Esophagus muscularis mucosa (tissue), 4 donors: ENCODE measurements around the gene GIPC3. TPM values are rescaled to one million over a fixed set of nuclear protein-coding genes. Genes with fewer than 3 reads are reported as not detected.

Source experiments
- DNase-seq: peaks from one replicate; pipeline ENCODE4 v3.0.0-alpha.2; 2017; ENCODE audit errors: extremely low spot score
- H3K27ac ChIP-seq, 4 donors: fragments of 200-600 bp; sonication (generic); replicated peaks in 1 of 4; 1 replicate in 3 of 4; 2 replicates in 1 of 4; pipeline ENCODE4 v1.5.1; 2016 to 2019; ENCODE audit warnings: mild to moderate bottlenecking in 1 of 4
- H3K27me3 ChIP-seq, 4 donors: fragments of 200-600 bp; sonication (generic); one replicate each; pipeline versions ENCODE4 v1.5.1 to v1.6.0; 2016 to 2019
- H3K36me3 ChIP-seq, 4 donors: fragments of 200-600 bp; sonication (generic); one replicate each; pipeline ENCODE4 v1.5.1; 2016 to 2019
- H3K4me1 ChIP-seq, 4 donors: fragments of 200-600 bp; sonication (generic); one replicate each; pipeline ENCODE4 v1.5.1; 2016 to 2019
- H3K4me3 ChIP-seq, 4 donors: fragments of 200-600 bp; sonication (generic); 1 replicate in 2 of 4; 2 replicates in 2 of 4; pipeline ENCODE4 v1.5.1; 2016 to 2019; ENCODE audit warnings: mild to moderate bottlenecking in 4 of 4, moderate library complexity in 1 of 4
- H3K9me3 ChIP-seq, 4 donors: fragments of 200-600 bp; sonication (generic); 1 replicate in 3 of 4; 2 replicates in 1 of 4; pipeline ENCODE4 v1.5.1; 2016 to 2019
- EP300 ChIP-seq: sonication (generic); formaldehyde crosslinking; IDR thresholded peaks from one replicate; pipeline ENCODE4 v1.6.1; 2017; ENCODE audit warnings: antibody characterized with exemption
- POLR2A ChIP-seq: fragments of 450-650 bp; IDR thresholded peaks from one replicate; pipeline ENCODE4 v1.6.1; 2017; ENCODE audit warnings: antibody characterized with exemption, moderate library complexity, mild to moderate bottlenecking, low read depth
- POLR2AphosphoS5 ChIP-seq, 2 donors: sonication (generic); formaldehyde crosslinking; IDR thresholded peaks; one replicate each; pipeline ENCODE4 v1.6.1; 2017; ENCODE audit warnings: antibody characterized with exemption in 2 of 2
- WGBS: methylation state at CpG from one replicate; pipeline ENCODE4 v1.1.5; 2018; 5-methylcytosine and 5-hydroxymethylcytosine counted together
- intact Hi-C: fragments of 100-400 bp; cut with DNase I; formaldehyde crosslinking; loops from one replicate; pipeline ENCODE4 v1.15.1; 2023
- total RNA-seq, 4 donors: library from RNA; depleted of rRNA; stranded (reverse); fragments of >200 nt; gene quantifications; one replicate each; pipeline versions ENCODE4 v1.1.0 to v1.2.1, GENCODE V29; 2016
- TF ChIP-seq, protein P1 (sequence below), 3 experiments: fragments of 200-600 bp in 2 of 3; fragments of 450-650 bp in 1 of 3; sonication (generic) in 2 of 3; IDR thresholded peaks; one replicate each; pipeline ENCODE4 v1.5.1; 2017 to 2019; ENCODE audit warnings: antibody characterized with exemption in 3 of 3, mild to moderate bottlenecking in 2 of 3, moderate library complexity in 1 of 3

The GIPC3 gene
- total RNA-seq, 4 donors from 2014 or later: 4.1 to 17.5 (median 4.9) TPM

DNA sequence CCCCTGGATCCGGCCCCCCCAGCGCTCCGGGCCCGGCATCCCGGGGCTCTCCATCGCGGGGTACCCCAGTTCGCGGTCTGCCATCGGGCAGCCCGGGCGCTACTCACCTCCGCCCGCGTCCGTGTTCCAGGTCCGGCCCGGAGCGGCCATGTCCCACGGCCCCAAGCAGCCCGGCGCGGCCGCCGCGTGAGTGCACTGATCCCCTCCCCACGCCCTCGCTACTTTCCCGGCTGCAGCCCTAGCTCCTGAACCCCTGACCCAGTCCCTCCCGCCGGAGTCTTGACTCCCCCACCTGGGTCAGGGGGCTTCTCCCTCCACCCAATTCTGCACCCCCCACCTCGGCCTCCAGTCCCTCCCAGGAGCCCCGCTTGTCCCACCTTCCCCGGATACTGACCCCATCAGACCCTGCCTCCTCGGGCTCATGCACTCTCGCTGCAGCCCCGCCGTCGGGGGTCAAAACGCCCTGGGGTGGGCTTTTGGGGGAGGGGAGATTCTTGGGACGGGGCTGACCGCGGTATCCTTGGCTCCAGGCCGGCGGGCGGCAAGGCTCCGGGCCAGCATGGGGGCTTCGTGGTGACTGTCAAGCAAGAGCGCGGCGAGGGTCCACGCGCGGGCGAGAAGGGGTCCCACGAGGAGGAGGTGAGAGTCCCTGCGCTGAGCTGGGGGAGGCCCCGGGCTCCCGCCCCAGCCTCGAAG, 12.0 kb upstream of the GIPC3 start:
- H3K9me3 ChIP-seq: no peaks in the 10 kb centered on the region
- peak overlapping the region; percentile 82 to 98 (median 94) for H3K4me3 ChIP-seq
- TF ChIP-seq POLR2A: no peak
- TF ChIP-seq, protein P1, sequence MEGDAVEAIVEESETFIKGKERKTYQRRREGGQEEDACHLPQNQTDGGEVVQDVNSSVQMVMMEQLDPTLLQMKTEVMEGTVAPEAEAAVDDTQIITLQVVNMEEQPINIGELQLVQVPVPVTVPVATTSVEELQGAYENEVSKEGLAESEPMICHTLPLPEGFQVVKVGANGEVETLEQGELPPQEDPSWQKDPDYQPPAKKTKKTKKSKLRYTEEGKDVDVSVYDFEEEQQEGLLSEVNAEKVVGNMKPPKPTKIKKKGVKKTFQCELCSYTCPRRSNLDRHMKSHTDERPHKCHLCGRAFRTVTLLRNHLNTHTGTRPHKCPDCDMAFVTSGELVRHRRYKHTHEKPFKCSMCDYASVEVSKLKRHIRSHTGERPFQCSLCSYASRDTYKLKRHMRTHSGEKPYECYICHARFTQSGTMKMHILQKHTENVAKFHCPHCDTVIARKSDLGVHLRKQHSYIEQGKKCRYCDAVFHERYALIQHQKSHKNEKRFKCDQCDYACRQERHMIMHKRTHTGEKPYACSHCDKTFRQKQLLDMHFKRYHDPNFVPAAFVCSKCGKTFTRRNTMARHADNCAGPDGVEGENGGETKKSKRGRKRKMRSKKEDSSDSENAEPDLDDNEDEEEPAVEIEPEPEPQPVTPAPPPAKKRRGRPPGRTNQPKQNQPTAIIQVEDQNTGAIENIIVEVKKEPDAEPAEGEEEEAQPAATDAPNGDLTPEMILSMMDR (IDR thresholded peaks at IDR 0.05): no peak
- no peak for TF ChIP-seq POLR2AphosphoS5 (IDR thresholded peaks at IDR 0.05)
- no peak for TF ChIP-seq EP300
- 2% methylated on average over 19 of the region's 60 CpGs for WGBS
- H3K36me3 ChIP-seq: peaks cover 5 to 14% (median 12%) of the 10 kb centered on the region in 4 donors
- H3K27ac ChIP-seq: peak overlapping the region; percentile 87 to 96 (median 88)
- no peaks in the 10 kb centered on the region for H3K27me3 ChIP-seq
- intact Hi-C loops: no loop called here
- peaks cover 21 to 60% (median 50%) of the 10 kb centered on the region in 4 donors for H3K4me1 ChIP-seq
- DNase-seq: no peak

DNA sequence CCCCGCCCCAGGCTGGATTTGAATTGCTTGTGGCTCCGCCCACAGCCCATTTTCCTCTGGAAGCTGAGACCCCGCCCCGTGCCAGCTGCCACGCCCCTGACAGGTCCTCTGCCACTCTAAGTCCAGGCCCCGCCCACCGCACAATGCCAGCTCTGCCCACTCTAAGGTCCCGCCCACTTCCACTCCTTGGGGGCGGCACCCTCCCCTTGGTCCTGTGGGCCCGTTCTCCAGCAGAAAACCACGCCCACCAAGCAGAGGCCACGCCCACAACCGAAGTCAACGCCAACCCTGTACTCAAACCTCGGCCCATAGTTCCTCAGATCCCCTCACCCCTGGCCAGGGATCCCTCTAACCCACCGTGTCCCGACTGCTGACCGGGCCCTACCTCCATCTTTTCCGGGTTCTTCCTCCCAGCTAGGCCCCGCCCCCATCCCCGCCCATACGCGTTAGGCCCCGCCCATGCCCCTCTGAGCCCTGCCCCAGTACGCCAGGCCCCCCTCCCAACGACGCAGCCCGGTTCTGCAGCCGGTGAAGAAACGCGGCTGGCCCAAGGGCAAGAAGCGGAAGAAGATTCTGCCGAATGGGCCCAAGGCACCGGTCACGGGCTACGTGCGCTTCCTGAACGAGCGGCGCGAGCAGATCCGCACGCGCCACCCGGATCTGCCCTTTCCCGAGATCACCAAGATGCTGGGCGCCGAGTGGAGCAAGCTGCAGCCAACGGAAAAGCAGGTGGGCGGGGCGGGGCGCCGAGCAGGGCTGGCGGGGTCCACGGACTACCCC, 11.2 kb upstream of the GIPC3 start:
- Histone ChIP-seq H3K4me3 (peak overlapping the region; percentile 82 to 98 (median 94)), H3K36me3 (peaks cover 5 to 14% (median 12%) of the 10 kb centered on the region in 4 donors), H3K27me3 (no peaks in the 10 kb centered on the region), H3K4me1 (peaks cover 21 to 62% (median 50%) of the 10 kb centered on the region in 4 donors), H3K27ac (peak overlapping the region; percentile 87 to 96 (median 88)), H3K9me3 (no peaks in the 10 kb centered on the region)
- intact Hi-C loops: no loop called here
- WGBS: 57% methylated on average over 46 of the region's 55 CpGs
- TF ChIP-seq POLR2AphosphoS5 (IDR thresholded peaks at IDR 0.05) (peak in 1 of 2 donors; percentile 12), POLR2A (no peak), EP300 (no peak)
- TF ChIP-seq, protein P1 (IDR thresholded peaks at IDR 0.05): no peak
- peak; percentile 96 for DNase-seq

DNA sequence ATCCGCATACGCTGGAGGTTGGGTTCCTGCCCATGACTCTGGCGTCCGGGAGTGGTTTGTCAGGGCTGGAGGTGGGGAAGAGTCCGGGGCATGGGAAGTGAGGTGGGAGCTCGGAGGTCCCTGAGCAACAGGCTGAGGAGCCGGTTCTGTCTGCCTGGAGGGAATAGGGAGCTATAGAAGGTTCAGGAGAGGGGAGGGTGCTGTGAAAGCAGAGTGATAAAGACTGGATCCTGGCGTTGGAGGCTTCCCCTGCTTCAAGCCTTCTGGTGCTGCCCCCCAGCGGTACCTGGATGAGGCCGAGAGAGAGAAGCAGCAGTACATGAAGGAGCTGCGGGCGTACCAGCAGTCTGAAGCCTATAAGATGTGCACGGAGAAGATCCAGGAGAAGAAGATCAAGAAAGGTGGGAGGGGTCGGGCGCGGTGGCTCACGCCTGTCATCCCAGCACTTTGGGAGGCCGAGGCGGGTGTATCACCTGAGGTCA, 10.0 kb upstream of the GIPC3 start:
- no peak for TF ChIP-seq POLR2A
- TF ChIP-seq, protein P1 (IDR thresholded peaks at IDR 0.05): peak in 1 of 3 experiments; percentile 27
- peak overlapping the region in 1 of 4 donors; percentile 80 for H3K27ac ChIP-seq
- H3K36me3 ChIP-seq: peaks cover 5 to 14% (median 12%) of the 10 kb centered on the region in 4 donors
- DNase-seq: no peak
- no peaks in the 10 kb centered on the region for H3K27me3 ChIP-seq
- intact Hi-C loops: loop anchor here (5.0 kb wide), 1 partner anchor 42 kb away; no protein-coding TSS in a partner anchor
- peaks cover 21 to 74% (median 59%) of the 10 kb centered on the region in 4 donors for H3K4me1 ChIP-seq
- H3K4me3 ChIP-seq: no peak overlapping the region
- WGBS: 89% methylated on average over 19 of the region's 19 CpGs
- no peaks in the 10 kb centered on the region for H3K9me3 ChIP-seq

DNA sequence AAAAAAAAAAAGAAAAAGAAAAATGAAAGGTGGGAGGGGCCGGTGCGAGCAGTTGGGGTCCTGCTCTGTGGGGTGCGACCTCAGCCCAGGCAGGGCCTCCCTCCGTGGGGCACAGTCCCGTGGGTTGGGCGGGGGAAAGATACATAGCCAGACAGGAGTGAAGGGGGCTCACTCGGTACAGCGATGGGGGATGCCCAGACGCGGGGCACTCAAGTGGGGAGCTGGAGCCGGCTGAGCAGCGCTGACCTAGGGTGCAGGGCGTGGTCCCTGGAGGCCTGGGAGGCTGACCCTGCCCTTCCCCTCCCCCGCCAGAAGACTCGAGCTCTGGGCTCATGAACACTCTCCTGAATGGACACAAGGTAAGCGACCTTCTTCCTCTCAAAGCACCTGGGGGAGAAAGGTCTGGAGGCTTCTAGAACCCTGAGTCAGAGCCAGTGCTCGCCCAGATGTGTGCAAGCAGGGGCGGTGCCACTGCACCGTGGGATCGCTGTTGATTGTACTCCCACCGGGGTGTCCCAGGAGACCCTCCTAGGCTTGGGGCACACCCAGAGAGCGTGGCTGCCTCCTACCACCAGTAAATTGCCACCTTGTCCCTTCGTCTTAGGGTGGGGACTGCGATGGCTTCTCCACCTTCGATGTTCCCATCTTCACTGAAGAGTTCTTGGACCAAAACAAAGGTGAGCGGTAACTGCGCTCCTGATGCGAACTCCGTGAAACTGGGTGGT, 9.2 kb upstream of the GIPC3 start:
- intact Hi-C loops: loop anchor here (5.0 kb wide), 1 partner anchor 41 kb away; no protein-coding TSS in a partner anchor
- peaks cover 5 to 14% (median 12%) of the 10 kb centered on the region in 4 donors for H3K36me3 ChIP-seq
- no peak for DNase-seq
- no peaks in the 10 kb centered on the region for H3K9me3 ChIP-seq
- TF ChIP-seq POLR2A (no peak), EP300 (no peak), POLR2AphosphoS5 (IDR thresholded peaks at IDR 0.05) (no peak)
- TF ChIP-seq, protein P1 (IDR thresholded peaks at IDR 0.05): no peak
- H3K27ac ChIP-seq: peak overlapping the region; percentile 76 to 85 (median 81)
- 85% methylated on average over 17 of the region's 29 CpGs for WGBS
- H3K4me1 ChIP-seq: peaks cover 21 to 81% (median 65%) of the 10 kb centered on the region in 4 donors
- peak overlapping the region; percentile 45 to 59 (median 48) for H3K4me3 ChIP-seq
- no peaks in the 10 kb centered on the region for H3K27me3 ChIP-seq
